MCF 10A (cell line): ENCODE measurements around the gene GNAO1. TPM values are rescaled to one million over a fixed set of nuclear protein-coding genes. Genes with fewer than 3 reads are reported as not detected.

Experiments used
- BruUV-seq: library from RNA; stranded (reverse); fragments of 400-500 nt; replicated peaks from 2 replicates; lab custom pipeline; 2021; lab: Mats Ljungman, UMichigan
- CTCF ChIA-PET: fragments of 300-600 bp; sonication (Branson Sonifier 250); formaldehyde crosslinking; extraction: SDS; loops from one replicate; lab custom pipeline; 2021; ENCODE audit warnings: antibody characterized with exemption, inconsistent platforms; lab: Yijun Ruan, JAX
- POLR2A ChIA-PET: fragments of 300-600, 350-650 bp; sonication (Branson Sonifier 250); formaldehyde crosslinking; extraction: SDS; loops from one replicate; lab custom pipeline; 2020; ENCODE audit warnings: antibody characterized with exemption, inconsistent platforms; lab: Yijun Ruan, JAX
- DNase-seq: peaks from one replicate; pipeline ENCODE4 v3.0.0-alpha.2; 2018; ENCODE audit not compliant: unreplicated experiment
- H3K27ac Mint-ChIP-seq: one replicate; pipeline ENCODE4 v1.8.0; 2022; ENCODE audit warnings: mild to moderate bottlenecking, low read depth, mixed read lengths; ENCODE audit not compliant: unreplicated experiment
- H3K27me3 Mint-ChIP-seq: one replicate; pipeline ENCODE4 v1.8.0; 2022; ENCODE audit warnings: mixed read lengths; ENCODE audit not compliant: insufficient read depth, unreplicated experiment
- H3K36me3 Mint-ChIP-seq: one replicate; pipeline ENCODE4 v1.8.0; 2022; ENCODE audit warnings: mild to moderate bottlenecking, moderate library complexity, mixed read lengths; ENCODE audit not compliant: insufficient read depth, unreplicated experiment
- H3K4me1 Mint-ChIP-seq: one replicate; pipeline ENCODE4 v1.8.0; 2022; ENCODE audit warnings: mixed read lengths; ENCODE audit not compliant: insufficient read depth, unreplicated experiment
- H3K4me3 Mint-ChIP-seq: one replicate; pipeline ENCODE4 v1.8.0; 2022; ENCODE audit warnings: mild to moderate bottlenecking, moderate library complexity, mixed read lengths; ENCODE audit not compliant: unreplicated experiment
- H3K9me3 Mint-ChIP-seq: one replicate; pipeline ENCODE4 v1.8.0; 2022; ENCODE audit warnings: mixed read lengths; ENCODE audit not compliant: unreplicated experiment
- intact Hi-C: fragments of 100-400 bp; cut with micrococcal nuclease; formaldehyde crosslinking; loops from 2 replicates; pipeline ENCODE4 v1.14.1; 2022
- total RNA-seq: library from RNA; stranded (reverse); gene quantifications from 2 replicates; pipeline ENCODE4 v1.2.3, GENCODE V29; 2022
- TF ChIP-seq, protein P1 (sequence below): fragments of 200-600 bp; IDR thresholded peaks from one replicate; pipeline ENCODE4 v1.8.0; 2022; ENCODE audit warnings: antibody characterized with exemption, mild to moderate bottlenecking; ENCODE audit not compliant: unreplicated experiment

Gene GNAO1
- total RNA-seq, 1 experiment from 2014 or later, result 0.44 TPM

DNA sequence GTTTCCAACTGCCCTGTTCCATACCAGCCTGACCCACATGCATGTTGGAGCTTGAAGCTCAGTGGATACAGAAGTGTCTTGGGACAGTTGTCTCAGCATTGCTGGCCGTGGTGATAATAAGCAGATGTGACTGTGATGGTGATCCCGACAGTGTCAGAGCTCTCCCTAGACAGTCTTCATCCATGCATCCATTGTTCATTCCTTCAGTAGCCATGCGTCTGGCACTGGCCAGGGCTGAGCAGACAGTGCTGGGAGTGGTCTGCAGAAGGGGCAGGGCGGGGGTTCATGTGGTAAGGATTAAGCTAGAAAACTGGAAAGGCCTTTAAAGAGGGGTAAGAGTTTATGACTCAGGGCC is 68.1 kb downstream of the GNAO1 start:
- ChIA-PET POLR2A (no interaction called here), CTCF (interaction anchor here (0.5 to 1.5 kb wide), 6 partner anchors 18 to 194 kb away, joined by 3 to 6 read pairs (median 3); no protein-coding TSS in a partner anchor)
- BruUV-seq, result no TSS peak
- TF ChIP-seq, protein P1, sequence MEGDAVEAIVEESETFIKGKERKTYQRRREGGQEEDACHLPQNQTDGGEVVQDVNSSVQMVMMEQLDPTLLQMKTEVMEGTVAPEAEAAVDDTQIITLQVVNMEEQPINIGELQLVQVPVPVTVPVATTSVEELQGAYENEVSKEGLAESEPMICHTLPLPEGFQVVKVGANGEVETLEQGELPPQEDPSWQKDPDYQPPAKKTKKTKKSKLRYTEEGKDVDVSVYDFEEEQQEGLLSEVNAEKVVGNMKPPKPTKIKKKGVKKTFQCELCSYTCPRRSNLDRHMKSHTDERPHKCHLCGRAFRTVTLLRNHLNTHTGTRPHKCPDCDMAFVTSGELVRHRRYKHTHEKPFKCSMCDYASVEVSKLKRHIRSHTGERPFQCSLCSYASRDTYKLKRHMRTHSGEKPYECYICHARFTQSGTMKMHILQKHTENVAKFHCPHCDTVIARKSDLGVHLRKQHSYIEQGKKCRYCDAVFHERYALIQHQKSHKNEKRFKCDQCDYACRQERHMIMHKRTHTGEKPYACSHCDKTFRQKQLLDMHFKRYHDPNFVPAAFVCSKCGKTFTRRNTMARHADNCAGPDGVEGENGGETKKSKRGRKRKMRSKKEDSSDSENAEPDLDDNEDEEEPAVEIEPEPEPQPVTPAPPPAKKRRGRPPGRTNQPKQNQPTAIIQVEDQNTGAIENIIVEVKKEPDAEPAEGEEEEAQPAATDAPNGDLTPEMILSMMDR, result no peak
- H3K4me1 Mint-ChIP-seq, result no peaks in the 10 kb centered on the region
- intact Hi-C loops, result no loop called here
- no peak overlapping the region for H3K4me3 Mint-ChIP-seq
- no peak overlapping the region for H3K27ac Mint-ChIP-seq
- H3K36me3 Mint-ChIP-seq, result peaks cover 5% of the 10 kb centered on the region
- no peaks in the 10 kb centered on the region for H3K9me3 Mint-ChIP-seq
- H3K27me3 Mint-ChIP-seq, result peaks cover 14% of the 10 kb centered on the region
- DNase-seq, result no peak

DNA sequence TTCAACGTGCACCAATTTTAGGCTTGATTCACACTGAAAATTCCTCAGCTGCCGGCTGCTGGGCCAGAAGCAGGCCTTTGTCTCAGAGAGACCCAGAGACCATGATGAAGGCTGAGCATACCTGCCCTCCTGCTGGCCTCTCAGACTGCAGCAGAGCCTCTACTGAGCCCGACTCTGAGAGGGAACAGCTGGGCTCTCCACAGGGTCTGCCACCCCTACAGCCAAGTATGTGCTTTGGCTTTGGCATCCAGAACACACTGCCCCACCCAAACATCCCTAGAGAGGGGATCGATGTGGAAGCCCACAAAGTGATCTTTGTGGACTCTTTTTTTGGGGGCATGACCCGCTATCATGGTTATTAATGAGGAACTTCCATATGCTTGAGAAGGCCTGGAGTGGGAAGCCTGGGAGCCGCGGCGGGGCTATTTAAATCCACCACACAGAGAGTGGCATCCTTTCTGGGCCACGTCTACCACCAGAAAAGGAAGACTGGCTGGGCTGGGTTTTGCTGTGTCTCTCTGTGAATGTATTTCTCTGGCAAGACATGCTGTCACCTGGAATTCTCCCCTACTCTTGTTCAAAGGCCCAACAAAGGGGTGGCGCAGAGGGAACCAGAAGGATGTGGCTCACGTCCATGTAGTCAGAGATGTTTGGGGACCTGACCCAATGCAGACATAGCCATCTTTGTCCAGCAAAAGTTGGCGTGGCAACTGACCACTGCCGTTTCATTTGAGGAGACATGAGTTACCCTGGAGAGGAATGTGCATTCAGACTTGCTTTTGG is 69.3 kb downstream of the GNAO1 start:
- Mint-ChIP-seq H3K36me3 (peaks cover 5% of the 10 kb centered on the region), H3K4me1 (no peaks in the 10 kb centered on the region), H3K9me3 (no peaks in the 10 kb centered on the region), H3K27ac (no peak overlapping the region), H3K27me3 (peaks cover 14% of the 10 kb centered on the region), H3K4me3 (no peak overlapping the region)
- TF ChIP-seq, protein P1, result no peak
- DNase-seq, result no peak
- CTCF ChIA-PET, result interaction anchor here (0.6 to 1.5 kb wide), 2 partner anchors 13 to 58 kb away, joined by 3 to 6 read pairs; no protein-coding TSS in a partner anchor
- POLR2A ChIA-PET, result interaction anchor here (0.8 kb wide), 1 partner anchor 16 kb away, joined by 3 read pairs; no protein-coding TSS in a partner anchor
- intact Hi-C loops, result no loop called here
- BruUV-seq, result no TSS peak

DNA sequence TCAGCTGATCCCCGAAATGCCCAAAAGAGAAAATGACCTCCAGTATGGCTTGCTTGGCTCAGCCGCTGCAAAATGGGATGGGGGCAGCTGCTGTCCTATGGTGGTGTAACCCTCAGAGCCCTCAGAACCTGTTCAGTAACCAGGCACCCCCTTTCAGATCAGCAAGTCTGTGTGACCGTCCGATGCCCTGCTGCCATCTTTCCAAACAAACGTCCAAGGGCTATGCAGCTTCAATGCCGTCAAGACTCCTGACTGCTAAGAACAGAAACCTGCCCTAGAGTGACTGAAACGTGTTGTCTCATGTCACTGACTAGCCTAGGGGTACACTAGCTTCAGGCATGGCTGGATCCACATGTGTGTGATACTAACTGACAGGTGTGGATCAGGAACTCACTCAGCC is 70.4 kb downstream of the GNAO1 start:
- Mint-ChIP-seq H3K36me3 (peaks cover 5% of the 10 kb centered on the region), H3K4me1 (no peaks in the 10 kb centered on the region), H3K4me3 (no peak overlapping the region), H3K27me3 (peaks cover 5% of the 10 kb centered on the region), H3K9me3 (no peaks in the 10 kb centered on the region), H3K27ac (no peak overlapping the region)
- TF ChIP-seq, protein P1, result no peak
- intact Hi-C loops, result no loop called here
- BruUV-seq, result no TSS peak
- POLR2A ChIA-PET, result interaction anchor here (0.6 kb wide), 1 partner anchor 91 kb away, joined by 3 read pairs; no protein-coding TSS in a partner anchor
- DNase-seq, result no peak
- CTCF ChIA-PET, result interaction anchor here (0.7 to 1.9 kb wide), 6 partner anchors 15 to 95 kb away, joined by 3 to 8 read pairs (median 4); no protein-coding TSS in a partner anchor

DNA sequence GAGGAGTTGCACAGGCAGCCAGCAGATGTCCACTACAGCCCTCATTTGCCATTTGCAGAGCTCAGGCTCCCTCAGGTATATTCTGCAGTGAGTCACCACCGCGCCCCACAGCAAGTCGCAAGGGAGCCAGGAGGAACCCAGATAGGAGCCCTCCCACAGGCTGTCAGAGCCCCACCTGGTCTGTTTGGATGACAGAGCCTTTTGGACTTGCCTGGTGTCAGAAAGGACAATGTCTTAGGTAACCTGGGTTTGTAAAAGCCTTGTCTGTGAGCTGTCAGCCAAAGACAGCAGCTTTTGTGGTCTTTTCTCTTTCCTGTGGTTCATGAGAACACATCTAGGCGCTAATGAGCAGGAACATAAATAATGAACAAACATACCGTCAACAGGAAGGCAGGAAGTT is 70.9 kb downstream of the GNAO1 start:
- H3K4me3 Mint-ChIP-seq, result no peak overlapping the region
- peaks cover 5% of the 10 kb centered on the region for H3K36me3 Mint-ChIP-seq
- peak; percentile 41 for DNase-seq
- no peaks in the 10 kb centered on the region for H3K9me3 Mint-ChIP-seq
- H3K4me1 Mint-ChIP-seq, result no peaks in the 10 kb centered on the region
- no peak overlapping the region for H3K27ac Mint-ChIP-seq
- POLR2A ChIA-PET, result interaction anchor here (0.6 kb wide), 2 partner anchors 90 to 885 kb away, joined by 3 read pairs; no protein-coding TSS in a partner anchor
- BruUV-seq, result no TSS peak
- TF ChIP-seq, protein P1, result no peak
- CTCF ChIA-PET, result interaction anchor here (0.7 to 1.9 kb wide), 7 partner anchors 15 to 94 kb away, joined by 3 to 8 read pairs (median 3); no protein-coding TSS in a partner anchor
- H3K27me3 Mint-ChIP-seq, result no peaks in the 10 kb centered on the region
- intact Hi-C loops, result no loop called here
